IMR-90 (cell line): ENCODE data around the gene KLK6. TPM values are rescaled to one million over a fixed set of nuclear protein-coding genes. Genes with fewer than 3 reads are reported as not detected.

Experiments used
- ATAC-seq: fragments of 200-7000 bp; cut with Tn5 transposase; 2 replicates; pipeline ENCODE4 v1.9.1; 2020; ENCODE audit warnings: low read depth, mild to moderate bottlenecking, moderate library complexity
- BruUV-seq: library from RNA; stranded (reverse); fragments of 400-500 nt; replicated peaks from 2 replicates; lab custom pipeline; 2021; lab: Mats Ljungman, UMichigan
- CTCF ChIA-PET: fragments of 300-600 bp; formaldehyde crosslinking; extraction: SDS; loops from one replicate; lab custom pipeline; 2021; ENCODE audit warnings: antibody characterized with exemption; lab: Yijun Ruan, JAX
- POLR2A ChIA-PET: fragments of 300-600 bp; sonication (Branson Sonifier 250); formaldehyde crosslinking; loops from one replicate; lab custom pipeline; 2022; ENCODE audit warnings: antibody characterized with exemption; ENCODE audit not compliant: unreplicated experiment; lab: Charles Lee
- DNase-seq: peaks from one replicate; pipeline ENCODE4 v3.0.0; 2013
- H2AFZ ChIP-seq: replicated peaks from 2 replicates; pipeline ENCODE3; 2013; ENCODE audit warnings: low read length, mild to moderate bottlenecking; ENCODE audit not compliant: poor library complexity
- H2AK5ac ChIP-seq: 2 replicates; pipeline ENCODE4 v1.6.1; 2013; ENCODE audit warnings: low read depth, low read length, inconsistent platforms
- H2AK9ac ChIP-seq: replicated peaks from 2 replicates; pipeline ENCODE3; 2013; ENCODE audit warnings: mild to moderate bottlenecking, low read depth, low read length, moderate library complexity; ENCODE audit not compliant: poor library complexity
- H2BK120ac ChIP-seq: 2 replicates; pipeline ENCODE4 v1.6.1; 2013; ENCODE audit warnings: low read depth, low read length, inconsistent platforms
- H2BK15ac ChIP-seq: 3 replicates; pipeline ENCODE4 v1.6.1; 2013; ENCODE audit warnings: low read depth, low read length, inconsistent platforms
- H2BK20ac ChIP-seq: 2 replicates; pipeline ENCODE4 v1.6.1; 2013; ENCODE audit warnings: low read depth, mild to moderate bottlenecking, inconsistent platforms, low read length, moderate library complexity
- H2BK5ac ChIP-seq: 2 replicates; pipeline ENCODE4 v1.6.1; 2013; ENCODE audit warnings: mild to moderate bottlenecking, low read depth, low read length, inconsistent platforms; ENCODE audit not compliant: poor library complexity, severe bottlenecking
- H3K14ac ChIP-seq: replicated peaks from 2 replicates; pipeline ENCODE4 v1.6.1; 2013; ENCODE audit warnings: low read depth, low read length, inconsistent platforms
- H3K18ac ChIP-seq: 2 replicates; pipeline ENCODE4 v1.6.1; 2013; ENCODE audit warnings: low read depth, low read length, control low read depth
- H3K23ac ChIP-seq: 2 replicates; pipeline ENCODE4 v1.6.1; 2013; ENCODE audit warnings: low read depth, low read length, inconsistent platforms
- H3K27ac ChIP-seq: 2 replicates; pipeline ENCODE4 v1.5.1; 2013; ENCODE audit warnings: mild to moderate bottlenecking, control low read depth, low read length; ENCODE audit not compliant: insufficient read depth
- H3K27me3 ChIP-seq: 2 replicates; pipeline ENCODE4 v1.6.1; 2013; ENCODE audit warnings: low read length; ENCODE audit not compliant: control insufficient read depth, insufficient read depth
- H3K36me3 ChIP-seq: 2 replicates; pipeline ENCODE4 v1.6.1; 2013; ENCODE audit warnings: low read length, mixed read lengths; ENCODE audit not compliant: control insufficient read depth, insufficient read depth
- H3K4ac ChIP-seq: 2 replicates; pipeline ENCODE4 v1.6.1; 2013; ENCODE audit warnings: low read depth, low read length, inconsistent platforms
- H3K4me1 ChIP-seq: 2 replicates; pipeline ENCODE4 v1.6.1; 2013; ENCODE audit warnings: low read length, mixed read lengths; ENCODE audit not compliant: control insufficient read depth, insufficient read depth
- H3K4me2 ChIP-seq: 2 replicates; pipeline ENCODE4 v1.6.1; 2013; ENCODE audit warnings: low read depth, mild to moderate bottlenecking, control low read depth, low read length, moderate library complexity
- H3K4me3 ChIP-seq: 2 replicates; pipeline ENCODE4 v1.5.1; 2013; ENCODE audit warnings: low read depth, mild to moderate bottlenecking, control low read depth, low read length, moderate library complexity; ENCODE audit not compliant: insufficient read depth
- H3K56ac ChIP-seq: 2 replicates; pipeline ENCODE4 v1.6.1; 2013; ENCODE audit warnings: low read length, inconsistent platforms; ENCODE audit not compliant: insufficient read depth; ENCODE audit errors: extremely low read depth
- H3K79me1 ChIP-seq, 2 experiments: 2 replicates each; pipeline ENCODE4 v1.6.1; 2013; ENCODE audit warnings: low read length in 2 of 2, inconsistent platforms in 1 of 2, low read depth in 1 of 2
- H3K9ac ChIP-seq: 2 replicates; pipeline ENCODE4 v1.6.1; 2013; ENCODE audit warnings: low read depth, low read length, control low read depth
- H3K9me1 ChIP-seq: 2 replicates; pipeline ENCODE4 v1.6.1; 2013; ENCODE audit warnings: low read length, inconsistent platforms; ENCODE audit not compliant: insufficient read depth
- H3K9me3 ChIP-seq: 2 replicates; pipeline ENCODE4 v1.6.1; 2013; ENCODE audit warnings: low read length; ENCODE audit not compliant: control insufficient read depth, insufficient read depth
- H4K20me1 ChIP-seq: 2 replicates; pipeline ENCODE4 v1.6.1; 2013; ENCODE audit warnings: low read length, inconsistent platforms; ENCODE audit not compliant: insufficient read depth
- H4K5ac ChIP-seq: 2 replicates; pipeline ENCODE4 v1.6.1; 2013; ENCODE audit warnings: mild to moderate bottlenecking, low read depth, low read length, control low read depth
- H4K8ac ChIP-seq, 2 experiments: 2 replicates each; pipeline ENCODE4 v1.6.1; 2013; ENCODE audit warnings: low read depth in 2 of 2, low read length in 2 of 2, control low read depth in 1 of 2, inconsistent platforms in 1 of 2
- H4K91ac ChIP-seq: 2 replicates; pipeline ENCODE4 v1.6.1; 2013; ENCODE audit warnings: low read depth, low read length, inconsistent platforms; ENCODE audit not compliant: insufficient read depth
- BHLHE40 ChIP-seq: fragments of 150-350 bp; IDR thresholded peaks from 2 replicates; pipeline ENCODE4 v1.6.1; 2016; ENCODE audit warnings: mild to moderate bottlenecking, low read depth, low read length
- CEBPB ChIP-seq: IDR thresholded peaks from 2 replicates; pipeline ENCODE4 v1.6.1; 2012; ENCODE audit warnings: low read depth, low read length, improper control_type of control experiment
- CHD1 ChIP-seq: IDR thresholded peaks from 2 replicates; pipeline ENCODE4 v1.6.1; 2012; ENCODE audit warnings: low read depth, low read length, improper control_type of control experiment
- FOS ChIP-seq: fragments of 150-350 bp; IDR thresholded peaks from 2 replicates; pipeline ENCODE4 v1.6.1; 2016; ENCODE audit warnings: low read depth, low read length
- MAFK ChIP-seq: IDR thresholded peaks from 2 replicates; pipeline ENCODE4 v1.6.1; 2012; ENCODE audit warnings: low read depth, low read length, improper control_type of control experiment
- NFE2L2 ChIP-seq: fragments of 150-350 bp; IDR thresholded peaks from 2 replicates; pipeline ENCODE4 v1.6.1; 2016; ENCODE audit warnings: low read depth, mild to moderate bottlenecking, low read length
- RFX5 ChIP-seq: IDR thresholded peaks from 2 replicates; pipeline ENCODE4 v1.8.0; 2012; ENCODE audit warnings: low read depth, mild to moderate bottlenecking, low read length, moderate library complexity
- WGBS, 2 experiments: methylation state at CpG; one replicate each; pipeline versions ENCODE4 v1.1.5 to v1.1.7; 2013; ENCODE audit warnings: missing lambda C conversion rate in 2 of 2; ENCODE audit not compliant: insufficient read length in 1 of 2; ENCODE audit errors: extremely low coverage in 2 of 2; 5-methylcytosine and 5-hydroxymethylcytosine counted together
- dilution Hi-C: fragments of 300-500 bp; cut with HindIII; formaldehyde crosslinking; loops from one replicate; pipeline ENCODE4 v1.14.3; 2018; ENCODE audit warnings: low sequenced_read_pairs; ENCODE audit not compliant: unreplicated experiment
- in situ Hi-C: fragments of 300-500 bp; cut with MboI; formaldehyde crosslinking; loops from 3 replicates; pipeline ENCODE4 v1.14.3; 2019; ENCODE audit warnings: low sequenced_read_pairs, inconsistent platforms, mixed read lengths
- intact Hi-C: fragments of 100-400 bp; cut with micrococcal nuclease; formaldehyde crosslinking; loops from 2 replicates; pipeline ENCODE4 v1.10.0; 2022
- polyA plus RNA-seq, 3 experiments: library from polyadenylated mRNA; depleted of rRNA; stranded (reverse); fragments of >200 nt; gene quantifications; 2 replicates each; pipeline ENCODE4 v1.2.3, GENCODE V29; 2012; ENCODE audit warnings: low replicate concordance in 1 of 3
- total RNA-seq: library from RNA; depleted of rRNA; stranded (reverse); fragments of >200 nt; gene quantifications from 2 replicates; pipeline ENCODE4 v1.2.3, GENCODE V29; 2012

KLK6 gene
- total and polyA plus RNA-seq, 2 of the 4 experiments (the other 2 are of a cell fraction), result not detected

- Histone ChIP-seq H3K23ac (no peak overlapping the region), H3K9me1 (no peaks in the 10 kb centered on the region), H3K79me1 (no peaks in the 10 kb centered on the region), H3K4me1 (no peaks in the 10 kb centered on the region), H2AK5ac (no peak overlapping the region), H2BK120ac (no peak overlapping the region), H3K14ac (no peak overlapping the region), H3K18ac (no peak overlapping the region), H3K36me3 (no peaks in the 10 kb centered on the region), H2AK9ac (no peak overlapping the region), H3K27me3 (no peaks in the 10 kb centered on the region), H3K4me3 (no peak overlapping the region), H3K27ac (no peak overlapping the region), H2BK15ac (no peak overlapping the region), H4K20me1 (no peaks in the 10 kb centered on the region; the same call in 1 of the 2 replicates), H3K4ac (no peak overlapping the region), H3K9ac (no peak overlapping the region), H3K56ac (no peak overlapping the region), H4K91ac (no peak overlapping the region), H2BK20ac (no peak overlapping the region), H2AFZ (no peak overlapping the region), H3K9me3 (peaks cover 14% of the 10 kb centered on the region), H3K4me2 (no peak overlapping the region), H4K5ac (no peak overlapping the region), H4K8ac (no peak overlapping the region), H2BK5ac (no peak overlapping the region)
- intact Hi-C loops, result no loop called here
- in situ Hi-C loops, result no loop called here
- dilution Hi-C loops, result no loop called here
- DNase-seq (no peak), ATAC-seq (no peak)
- WGBS, 2 experiments, result 70% methylated on average over 4 of the region's 10 CpGs; no CpG with 5 or more reads in 1 of the 2 experiments
- no TSS peak for BruUV-seq
- TF ChIP-seq CHD1 (no peak), MAFK (no peak), CEBPB (no peak), RFX5 (no peak), BHLHE40 (no peak), FOS (no peak), NFE2L2 (no peak)
- CTCF ChIA-PET, result no interaction called here
- POLR2A ChIA-PET, result no interaction called here
Measured at GRCh38 chr19:51000426-51000825, 31.0 kb upstream of the KLK6 start.
